Upper lobe of right lung (tissue), 1 donor: ENCODE data around the gene LRRC18. TPM values are rescaled to one million over a fixed set of nuclear protein-coding genes. Genes with fewer than 3 reads are reported as not detected.

Source experiments
- ATAC-seq: fragments of 200-7000 bp; cut with Tn5 transposase; one replicate; pipeline ENCODE4 v1.9.1; 2020; ENCODE audit warnings: mild to moderate bottlenecking, moderate library complexity
- DNase-seq: peaks from one replicate; pipeline ENCODE4 v3.0.0-alpha.2; 2020
- H3K27ac ChIP-seq: fragments of 200-600 bp; one replicate; pipeline ENCODE4 v1.8.0; 2022
- H3K27me3 ChIP-seq: fragments of 200-600 bp; one replicate; pipeline ENCODE4 v1.8.0; 2022; ENCODE audit warnings: mild to moderate bottlenecking
- H3K36me3 ChIP-seq: fragments of 200-600 bp; one replicate; pipeline ENCODE4 v1.8.0; 2022
- H3K4me1 ChIP-seq: fragments of 200-600 bp; one replicate; pipeline ENCODE4 v1.8.0; 2022
- H3K4me3 ChIP-seq: fragments of 200-600 bp; one replicate; pipeline ENCODE4 v1.8.0; 2022; ENCODE audit warnings: mild to moderate bottlenecking
- H3K9me3 ChIP-seq: fragments of 200-600 bp; one replicate; pipeline ENCODE4 v1.8.0; 2022
- intact Hi-C: fragments of 100-400 bp; cut with DNase I; formaldehyde crosslinking; loops from one replicate; pipeline ENCODE4 v1.11.0; 2022
- total RNA-seq: library from RNA; stranded (reverse); fragmentation: NEBNext Ultra II Directional; extraction: Animal tissue kit (Norgen Biotek cat#: 25700); gene quantifications from one replicate; pipeline ENCODE4 v1.2.1, GENCODE V29; 2021
- TF ChIP-seq, protein P1 (sequence below): fragments of 200-600 bp; IDR thresholded peaks from one replicate; pipeline ENCODE4 v1.8.0; 2022; ENCODE audit warnings: antibody characterized with exemption
- donor health status: DM: no; HTN: yes; CAD: no; lungs with severe emphysema.

The LRRC18 gene
- total RNA-seq, 1 donor from 2014 or later: 0.96 TPM

DNA sequence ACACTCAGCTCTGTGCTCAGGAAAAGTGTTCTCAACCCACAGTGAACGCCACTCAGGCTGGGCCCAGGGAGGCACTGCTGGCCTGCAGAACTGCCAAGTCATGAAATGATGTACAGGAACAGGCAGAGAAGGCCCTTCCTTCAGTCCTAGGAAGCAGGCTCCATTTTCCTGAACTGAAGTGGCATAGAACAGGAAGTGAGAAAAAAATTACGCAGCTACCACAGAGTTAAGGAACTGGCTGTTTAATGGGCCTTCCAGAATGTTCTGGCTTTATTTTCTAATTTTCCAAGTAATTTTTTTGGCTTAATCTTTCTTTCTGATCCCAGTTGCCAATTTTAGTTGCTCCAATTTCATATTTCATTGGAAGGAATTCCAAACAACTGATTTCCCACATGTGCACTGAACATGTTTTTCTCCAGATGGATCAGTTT is 39.3 kb downstream of the LRRC18 start:
- TF ChIP-seq, protein P1, sequence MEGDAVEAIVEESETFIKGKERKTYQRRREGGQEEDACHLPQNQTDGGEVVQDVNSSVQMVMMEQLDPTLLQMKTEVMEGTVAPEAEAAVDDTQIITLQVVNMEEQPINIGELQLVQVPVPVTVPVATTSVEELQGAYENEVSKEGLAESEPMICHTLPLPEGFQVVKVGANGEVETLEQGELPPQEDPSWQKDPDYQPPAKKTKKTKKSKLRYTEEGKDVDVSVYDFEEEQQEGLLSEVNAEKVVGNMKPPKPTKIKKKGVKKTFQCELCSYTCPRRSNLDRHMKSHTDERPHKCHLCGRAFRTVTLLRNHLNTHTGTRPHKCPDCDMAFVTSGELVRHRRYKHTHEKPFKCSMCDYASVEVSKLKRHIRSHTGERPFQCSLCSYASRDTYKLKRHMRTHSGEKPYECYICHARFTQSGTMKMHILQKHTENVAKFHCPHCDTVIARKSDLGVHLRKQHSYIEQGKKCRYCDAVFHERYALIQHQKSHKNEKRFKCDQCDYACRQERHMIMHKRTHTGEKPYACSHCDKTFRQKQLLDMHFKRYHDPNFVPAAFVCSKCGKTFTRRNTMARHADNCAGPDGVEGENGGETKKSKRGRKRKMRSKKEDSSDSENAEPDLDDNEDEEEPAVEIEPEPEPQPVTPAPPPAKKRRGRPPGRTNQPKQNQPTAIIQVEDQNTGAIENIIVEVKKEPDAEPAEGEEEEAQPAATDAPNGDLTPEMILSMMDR: no peak
- ATAC-seq (peak; percentile 67), DNase-seq (no peak)
- H3K27ac ChIP-seq: peak overlapping the region; percentile 64
- no peaks in the 10 kb centered on the region for H3K27me3 ChIP-seq
- H3K9me3 ChIP-seq: no peaks in the 10 kb centered on the region
- H3K4me1 ChIP-seq: peaks cover 3% of the 10 kb centered on the region
- H3K4me3 ChIP-seq: no peak overlapping the region
- intact Hi-C loops: no loop called here
- H3K36me3 ChIP-seq: no peaks in the 10 kb centered on the region

DNA sequence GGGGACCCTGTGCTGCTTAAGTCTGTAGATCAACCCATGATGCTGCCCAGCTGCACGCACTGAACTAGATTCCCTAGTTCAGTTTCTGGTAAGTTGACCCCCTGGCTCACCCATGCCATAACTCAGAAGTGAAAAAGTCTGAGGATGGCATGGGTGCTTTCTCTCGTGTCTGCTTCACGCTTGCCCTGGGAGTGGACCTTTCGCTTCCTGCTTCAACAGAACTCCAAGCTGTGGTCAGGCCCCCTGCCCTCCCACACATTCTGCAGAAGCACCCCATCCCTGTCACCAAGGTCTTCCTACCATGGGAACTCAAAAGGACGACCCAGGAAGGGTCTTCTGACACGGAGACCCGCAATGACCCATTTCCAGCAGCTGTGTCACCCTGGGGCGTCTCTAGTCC is 39.9 kb downstream of the LRRC18 start:
- H3K9me3 ChIP-seq: no peaks in the 10 kb centered on the region
- DNase-seq (no peak), ATAC-seq (no peak)
- H3K27me3 ChIP-seq: no peaks in the 10 kb centered on the region
- no peak overlapping the region for H3K27ac ChIP-seq
- no peak overlapping the region for H3K4me3 ChIP-seq
- H3K4me1 ChIP-seq: peaks cover 3% of the 10 kb centered on the region
- intact Hi-C loops: no loop called here
- TF ChIP-seq, protein P1: no peak
- no peaks in the 10 kb centered on the region for H3K36me3 ChIP-seq

DNA sequence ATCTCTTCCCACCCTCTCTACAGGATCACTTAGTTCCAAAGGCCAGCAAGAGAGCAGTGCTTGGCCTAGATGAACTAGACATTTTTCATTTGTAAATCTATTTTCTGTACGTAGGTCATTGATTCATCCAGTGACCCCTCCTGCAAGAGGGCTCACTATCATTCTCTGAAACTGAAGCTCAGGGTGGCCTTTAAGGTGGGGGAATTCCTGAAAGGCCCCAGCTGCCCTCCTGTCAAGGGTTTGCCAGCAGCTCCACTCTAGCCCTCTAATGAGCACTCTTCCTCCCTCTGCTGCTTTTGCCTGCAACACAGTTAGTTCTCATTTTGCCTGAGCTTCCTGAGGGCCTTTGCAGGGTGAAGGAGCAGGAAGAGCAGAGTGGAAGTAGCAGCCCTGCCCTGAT is 41.2 kb downstream of the LRRC18 start:
- intact Hi-C loops: no loop called here
- no peak for DNase-seq
- no peak overlapping the region for H3K4me3 ChIP-seq
- H3K4me1 ChIP-seq: peaks cover 3% of the 10 kb centered on the region
- H3K27me3 ChIP-seq: no peaks in the 10 kb centered on the region
- no peak for ATAC-seq
- TF ChIP-seq, protein P1: no peak
- H3K36me3 ChIP-seq: no peaks in the 10 kb centered on the region
- no peak overlapping the region for H3K27ac ChIP-seq
- no peaks in the 10 kb centered on the region for H3K9me3 ChIP-seq

DNA sequence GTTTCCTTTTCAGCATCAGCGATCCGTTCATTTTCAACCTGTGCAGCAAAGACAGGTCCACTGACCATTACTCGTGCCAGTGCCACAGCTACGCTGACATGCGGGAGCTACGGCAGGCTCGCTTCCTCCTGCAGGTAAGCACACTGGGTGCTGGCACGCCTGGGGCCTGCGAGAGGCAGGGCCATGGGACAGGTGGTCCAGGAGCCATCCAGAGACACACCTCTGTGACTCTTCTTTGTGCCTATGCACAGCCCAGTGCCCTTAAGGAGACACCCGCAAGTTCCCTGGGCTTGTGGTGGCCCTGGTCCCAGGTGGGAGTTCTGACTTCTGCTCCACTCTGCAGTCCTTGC is 42.2 kb downstream of the LRRC18 start:
- Histone ChIP-seq H3K36me3 (no peaks in the 10 kb centered on the region), H3K27ac (no peak overlapping the region), H3K27me3 (no peaks in the 10 kb centered on the region), H3K9me3 (no peaks in the 10 kb centered on the region), H3K4me1 (peaks cover 7% of the 10 kb centered on the region), H3K4me3 (no peak overlapping the region)
- no peak for ATAC-seq
- TF ChIP-seq, protein P1: no peak
- intact Hi-C loops: no loop called here
- no peak for DNase-seq

DNA sequence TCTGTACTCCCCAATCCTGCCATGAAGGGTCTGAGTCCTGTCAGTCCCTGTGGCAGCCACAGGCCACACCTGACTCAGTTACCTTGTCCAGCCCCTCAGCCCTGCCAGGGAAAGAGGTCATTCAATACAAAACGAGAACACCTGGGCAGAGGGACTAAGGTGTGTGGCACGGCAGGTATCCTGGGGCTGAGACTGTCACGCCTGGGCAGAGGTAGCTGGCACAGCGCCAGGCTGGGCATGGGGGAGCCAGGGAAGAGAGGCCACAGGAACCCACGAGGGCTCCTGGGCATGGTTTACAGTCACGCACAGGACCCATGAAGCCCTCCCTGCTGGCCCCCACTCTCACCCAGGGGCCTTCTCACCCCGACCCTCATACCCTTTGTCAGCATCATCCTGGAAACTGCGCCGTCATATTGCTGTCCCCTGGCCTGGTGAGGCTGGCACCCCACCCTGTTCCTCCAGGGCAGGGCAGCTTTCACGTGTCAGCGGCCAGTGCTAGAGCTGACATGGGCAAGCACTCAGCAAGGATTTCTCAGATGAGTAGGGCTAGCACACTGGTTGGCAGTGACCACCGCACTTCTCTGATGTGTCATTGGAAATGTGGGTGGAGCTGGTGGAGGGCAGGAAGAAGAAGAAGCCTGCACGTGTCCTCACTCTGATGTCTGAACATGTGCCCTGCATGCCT is 42.7 kb downstream of the LRRC18 start:
- intact Hi-C loops: no loop called here
- H3K9me3 ChIP-seq: no peaks in the 10 kb centered on the region
- no peak overlapping the region for H3K4me3 ChIP-seq
- H3K27ac ChIP-seq: peak overlapping the region; percentile 43
- H3K27me3 ChIP-seq: no peaks in the 10 kb centered on the region
- H3K36me3 ChIP-seq: no peaks in the 10 kb centered on the region
- peaks cover 12% of the 10 kb centered on the region for H3K4me1 ChIP-seq
- DNase-seq (no peak), ATAC-seq (no peak)
- TF ChIP-seq, protein P1: no peak

DNA sequence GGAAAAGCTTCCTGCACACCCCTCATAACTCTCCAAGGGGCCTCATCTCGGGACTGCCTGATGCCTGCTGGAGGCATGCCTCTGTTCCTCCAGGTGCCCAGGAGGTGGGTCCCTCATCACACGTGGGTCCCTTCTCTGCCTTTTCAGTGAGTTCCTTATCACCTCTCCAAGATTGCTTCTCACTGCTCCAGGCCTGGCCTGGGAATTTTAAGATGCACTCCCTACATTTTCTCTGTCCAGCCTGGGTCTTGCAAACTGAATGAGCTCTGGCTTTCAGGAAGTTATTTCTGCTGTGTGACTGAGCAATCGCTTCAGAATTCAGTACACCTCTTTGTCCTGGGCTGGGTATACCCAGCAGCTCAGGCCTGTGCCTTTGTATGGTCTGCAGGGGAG is 43.8 kb downstream of the LRRC18 start:
- Histone ChIP-seq H3K4me1 (peaks cover 18% of the 10 kb centered on the region), H3K27ac (peak overlapping the region; percentile 43), H3K4me3 (no peak overlapping the region), H3K9me3 (no peaks in the 10 kb centered on the region), H3K27me3 (no peaks in the 10 kb centered on the region), H3K36me3 (no peaks in the 10 kb centered on the region)
- intact Hi-C loops: no loop called here
- ATAC-seq (no peak), DNase-seq (no peak)
- TF ChIP-seq, protein P1: no peak
